Type B pancreatic cell (in vitro differentiated cells): Measurements from ENCODE around the gene KPNB1. TPM values are rescaled to one million over a fixed set of nuclear protein-coding genes. Genes with fewer than 3 reads are reported as not detected.

Experiments
- DNase-seq: peaks from one replicate; pipeline ENCODE4 v3.0.0; 2021; ENCODE audit warnings: mixed read lengths; ENCODE audit not compliant: unreplicated experiment; ENCODE audit errors: extremely low spot score
- H3K27ac Mint-ChIP-seq: 2 replicates; pipeline ENCODE4 v1.8.0; 2021; ENCODE audit warnings: mild to moderate bottlenecking, mixed read lengths
- H3K27me3 Mint-ChIP-seq: 2 replicates; pipeline ENCODE4 v1.8.0; 2021; ENCODE audit warnings: mixed read lengths
- H3K36me3 Mint-ChIP-seq: 2 replicates; pipeline ENCODE4 v1.8.0; 2021; ENCODE audit warnings: mixed read lengths
- H3K4me1 Mint-ChIP-seq: one replicate; pipeline ENCODE4 v1.8.0; 2021; ENCODE audit warnings: mixed read lengths; ENCODE audit not compliant: unreplicated experiment
- H3K4me3 Mint-ChIP-seq: 2 replicates; pipeline ENCODE4 v1.8.0; 2021; ENCODE audit warnings: mild to moderate bottlenecking, mixed read lengths
- H3K9me3 Mint-ChIP-seq: 2 replicates; pipeline ENCODE4 v1.8.0; 2021; ENCODE audit warnings: mixed read lengths
- total RNA-seq: library from RNA; stranded (reverse); gene quantifications from 2 replicates; pipeline ENCODE4 v1.2.1, GENCODE V29; 2021; ENCODE audit warnings: low replicate concordance
- TF ChIP-seq, protein P1 (sequence below): fragments of 200-600 bp; sonication (generic); conservative IDR thresholded peaks from 2 replicates; pipeline ENCODE4 v1.5.0; 2021; ENCODE audit warnings: antibody characterized with exemption, mild to moderate bottlenecking

KPNB1 gene
- total RNA-seq, 1 donor from 2014 or later: 372 TPM

DNA sequence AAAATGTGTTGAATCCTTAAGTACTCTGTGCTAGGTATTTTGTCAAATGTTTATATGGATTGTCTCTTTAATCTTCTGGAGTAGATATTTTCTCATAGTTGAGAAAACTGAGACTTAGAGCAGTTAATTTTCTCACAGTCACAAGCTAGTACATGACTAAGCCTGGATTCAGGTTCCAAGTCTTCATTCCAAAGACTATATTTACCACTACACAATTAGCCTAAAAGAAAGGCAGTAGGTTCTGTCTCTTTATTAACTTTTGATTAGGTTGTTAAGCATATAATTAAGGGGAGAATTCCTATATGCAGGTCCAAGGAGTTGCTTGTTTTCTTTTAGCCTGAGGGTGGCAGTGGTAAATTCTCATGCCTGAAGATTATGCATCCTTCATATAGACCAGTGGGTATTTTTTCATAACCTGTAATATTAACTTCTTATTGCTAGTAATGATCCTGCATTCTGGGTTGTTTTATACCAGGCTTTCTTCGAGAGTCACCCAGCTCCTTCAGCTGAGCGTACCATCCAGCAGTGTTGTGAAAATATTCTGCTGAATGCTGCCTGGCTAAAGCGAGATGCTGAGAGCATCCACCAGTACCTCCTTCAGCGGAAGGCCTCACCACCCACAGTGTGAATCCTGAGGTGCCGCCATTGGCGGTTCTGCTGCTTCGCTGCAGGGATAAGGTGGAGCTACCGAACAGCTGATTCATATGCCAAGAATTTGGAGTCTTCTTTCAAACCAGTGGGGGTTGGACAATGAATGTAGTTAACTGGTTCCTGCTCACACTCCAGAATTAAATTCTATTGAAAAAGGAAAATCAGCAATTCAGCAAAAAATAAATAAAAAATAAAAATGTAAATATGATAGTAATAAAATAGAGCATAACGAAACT is 28.2 kb upstream of the KPNB1 start:
- DNase-seq: no peak
- Mint-ChIP-seq H3K27me3 (no peaks in the 10 kb centered on the region), H3K27ac (peak overlapping the region; percentile 75), H3K4me3 (no peak overlapping the region), H3K9me3 (no peaks in the 10 kb centered on the region), H3K36me3 (peaks cover 37% of the 10 kb centered on the region), H3K4me1 (peaks cover 5% of the 10 kb centered on the region)
- TF ChIP-seq, protein P1, sequence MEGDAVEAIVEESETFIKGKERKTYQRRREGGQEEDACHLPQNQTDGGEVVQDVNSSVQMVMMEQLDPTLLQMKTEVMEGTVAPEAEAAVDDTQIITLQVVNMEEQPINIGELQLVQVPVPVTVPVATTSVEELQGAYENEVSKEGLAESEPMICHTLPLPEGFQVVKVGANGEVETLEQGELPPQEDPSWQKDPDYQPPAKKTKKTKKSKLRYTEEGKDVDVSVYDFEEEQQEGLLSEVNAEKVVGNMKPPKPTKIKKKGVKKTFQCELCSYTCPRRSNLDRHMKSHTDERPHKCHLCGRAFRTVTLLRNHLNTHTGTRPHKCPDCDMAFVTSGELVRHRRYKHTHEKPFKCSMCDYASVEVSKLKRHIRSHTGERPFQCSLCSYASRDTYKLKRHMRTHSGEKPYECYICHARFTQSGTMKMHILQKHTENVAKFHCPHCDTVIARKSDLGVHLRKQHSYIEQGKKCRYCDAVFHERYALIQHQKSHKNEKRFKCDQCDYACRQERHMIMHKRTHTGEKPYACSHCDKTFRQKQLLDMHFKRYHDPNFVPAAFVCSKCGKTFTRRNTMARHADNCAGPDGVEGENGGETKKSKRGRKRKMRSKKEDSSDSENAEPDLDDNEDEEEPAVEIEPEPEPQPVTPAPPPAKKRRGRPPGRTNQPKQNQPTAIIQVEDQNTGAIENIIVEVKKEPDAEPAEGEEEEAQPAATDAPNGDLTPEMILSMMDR: no peak

DNA sequence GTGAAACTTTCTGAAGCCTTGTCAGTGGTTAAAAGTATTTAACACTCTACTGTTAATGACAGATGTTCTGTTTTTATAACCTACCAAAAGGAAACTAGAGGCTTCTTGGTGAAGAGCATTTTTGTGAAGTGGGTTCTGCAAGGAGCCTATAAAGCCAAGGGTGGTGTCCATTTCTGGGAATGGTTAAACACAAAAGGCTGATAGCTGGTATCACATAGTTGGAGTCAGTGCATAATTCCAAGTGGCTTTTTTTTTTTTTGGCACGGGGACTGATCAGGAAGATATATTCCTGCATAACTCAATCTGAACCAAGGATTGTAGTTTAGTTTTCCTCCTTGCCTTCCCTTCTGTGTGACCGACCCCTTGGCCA is 27.6 kb upstream of the KPNB1 start:
- no peak overlapping the region for H3K4me3 Mint-ChIP-seq
- H3K27ac Mint-ChIP-seq: no peak overlapping the region

DNA sequence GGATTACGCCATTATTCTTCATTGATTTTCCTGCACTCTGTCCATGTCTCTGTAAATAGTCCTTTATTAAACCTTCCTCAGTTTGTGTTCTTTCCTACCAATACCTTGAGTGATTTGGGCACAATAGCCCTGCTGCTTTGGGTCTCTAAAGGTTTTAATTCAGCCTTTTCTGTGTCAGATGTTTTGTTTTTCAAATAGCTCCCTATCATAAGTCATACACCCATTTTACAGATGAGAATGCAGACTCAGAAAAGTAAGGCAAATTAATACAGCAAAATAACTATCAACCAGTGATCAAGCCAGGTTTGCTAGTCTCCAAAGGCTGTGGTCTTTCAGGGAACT is 25.0 kb upstream of the KPNB1 start:
- DNase-seq: no peak
- no peaks in the 10 kb centered on the region for H3K27me3 Mint-ChIP-seq
- H3K36me3 Mint-ChIP-seq: peaks cover 30% of the 10 kb centered on the region
- H3K4me1 Mint-ChIP-seq: peaks cover 5% of the 10 kb centered on the region
- TF ChIP-seq, protein P1: no peak
- no peaks in the 10 kb centered on the region for H3K9me3 Mint-ChIP-seq
- H3K4me3 Mint-ChIP-seq: no peak overlapping the region
- H3K27ac Mint-ChIP-seq: peak overlapping the region; percentile 28

More for the DNA sequence above, 27.6 kb upstream of the KPNB1 start:
- DNase-seq: no peak
- Mint-ChIP-seq H3K4me1 (peaks cover 5% of the 10 kb centered on the region), H3K27me3 (no peaks in the 10 kb centered on the region), H3K36me3 (peaks cover 39% of the 10 kb centered on the region), H3K9me3 (no peaks in the 10 kb centered on the region)
- TF ChIP-seq, protein P1: no peak

DNA sequence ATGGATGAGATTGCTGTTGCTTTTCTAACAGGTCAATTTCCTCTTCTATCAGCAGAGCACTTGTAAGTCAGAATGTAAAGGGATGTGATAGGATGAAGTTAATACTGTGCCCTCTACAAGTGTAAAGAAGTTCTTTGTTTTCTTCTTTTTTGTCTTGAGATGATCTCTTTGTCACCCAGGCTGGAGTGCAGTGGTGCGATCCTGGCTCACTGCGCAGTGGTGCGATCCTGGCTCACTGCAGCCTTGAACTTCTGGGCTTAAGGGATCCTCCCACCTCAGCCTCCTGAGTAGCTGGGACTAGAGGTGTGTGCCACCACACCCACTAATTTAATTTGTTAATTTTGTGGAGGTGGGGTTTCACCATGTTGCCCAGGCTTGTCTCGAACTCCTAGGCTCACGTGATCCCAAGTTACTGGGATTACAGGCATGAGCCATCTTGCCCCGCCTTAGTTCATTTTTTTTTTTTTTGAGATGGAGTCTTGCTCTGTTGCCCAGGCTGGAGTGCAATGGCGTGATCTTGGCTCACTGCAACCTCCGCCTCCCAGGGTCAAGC is 21.6 kb upstream of the KPNB1 start:
- TF ChIP-seq, protein P1: no peak
- no peaks in the 10 kb centered on the region for H3K4me1 Mint-ChIP-seq
- no peaks in the 10 kb centered on the region for H3K9me3 Mint-ChIP-seq
- no peaks in the 10 kb centered on the region for H3K27me3 Mint-ChIP-seq
- H3K4me3 Mint-ChIP-seq: no peak overlapping the region
- peaks cover 20% of the 10 kb centered on the region for H3K36me3 Mint-ChIP-seq
- H3K27ac Mint-ChIP-seq: no peak overlapping the region
- DNase-seq: no peak

DNA sequence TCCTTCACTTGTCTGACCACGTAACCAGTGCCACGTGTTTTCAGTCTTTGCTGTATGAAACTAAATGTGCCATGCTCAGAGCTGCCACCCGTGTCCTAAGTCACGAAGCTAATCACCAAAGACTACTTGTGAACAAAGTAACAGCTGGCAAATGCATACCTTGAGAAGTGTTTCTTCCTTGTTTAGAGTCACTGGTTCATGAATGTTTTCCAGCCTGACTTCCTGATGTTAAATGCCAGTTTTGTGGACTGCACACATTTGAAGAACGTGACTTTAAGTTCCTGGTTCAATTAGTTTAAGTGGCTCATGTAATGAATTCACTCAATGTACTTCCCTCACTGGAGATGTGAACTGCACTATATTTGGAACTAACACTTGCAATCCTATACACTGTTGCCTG is 19.9 kb upstream of the KPNB1 start:
- peaks cover 14% of the 10 kb centered on the region for H3K36me3 Mint-ChIP-seq
- peaks cover 4% of the 10 kb centered on the region for H3K4me1 Mint-ChIP-seq

More for the DNA sequence above, 19.9 kb upstream of the KPNB1 start:
- Mint-ChIP-seq H3K4me3 (no peak overlapping the region), H3K27me3 (no peaks in the 10 kb centered on the region), H3K27ac (no peak overlapping the region), H3K9me3 (no peaks in the 10 kb centered on the region)
- DNase-seq: no peak
- TF ChIP-seq, protein P1: no peak
